Stimulated activated effector memory CD8-positive, alpha-beta T cell treated with anti-CD3 and anti-CD28 coated beads, Interleukin-12 subunit alpha, Interleukin-12 subunit beta, amount 100 ng/mL, for 72 hours (primary cell): ENCODE results near the gene DOCK11.
A peak's percentile ranks its signal among the peaks of the same experiment; 100 is the strongest.
"Not testable (repeated sequence)": the region's sequence is repeated elsewhere in the genome, so short reads cannot be mapped to it uniquely, and the experiment has no call there.

ENCODE experiments used
- ATAC-seq: fragments of 150-1000 bp; cut with Tn5 transposase; 2 replicates; pipeline ENCODE4 v1.10.0; 2021
- DNase-seq, 2 donors: peaks; one replicate each; pipeline ENCODE4 v3.0.0; 2021 to 2022; ENCODE audit warnings: low spot score in 2 of 2
- H3K27ac Mint-ChIP-seq: one replicate; pipeline ENCODE4 v1.8.0; 2022; ENCODE audit warnings: mild to moderate bottlenecking, mixed read lengths
- H3K36me3 Mint-ChIP-seq: one replicate; pipeline ENCODE4 v1.8.0; 2022; ENCODE audit warnings: mild to moderate bottlenecking, mixed read lengths
- H3K4me1 Mint-ChIP-seq: one replicate; pipeline ENCODE4 v1.8.0; 2022; ENCODE audit warnings: mixed read lengths
- H3K4me3 Mint-ChIP-seq: one replicate; pipeline ENCODE4 v1.8.0; 2022; ENCODE audit warnings: mild to moderate bottlenecking, mixed read lengths
- H3K9me3 Mint-ChIP-seq: one replicate; pipeline ENCODE4 v1.8.0; 2022; ENCODE audit warnings: mixed read lengths

Gene DOCK11

GRCh38 chrX:118565853-118566252 lies 70.2 kb downstream of the DOCK11 start:
- H3K4me1 Mint-ChIP-seq, result peaks cover 24% of the 10 kb centered on the region
- H3K27ac Mint-ChIP-seq, result no peak overlapping the region
- H3K36me3 Mint-ChIP-seq, result peaks cover 97% of the 10 kb centered on the region
- ATAC-seq, result no peak
- DNase-seq, result no peak
- H3K4me3 Mint-ChIP-seq, result no peak overlapping the region
- no peaks in the 10 kb centered on the region for H3K9me3 Mint-ChIP-seq

- H3K27ac Mint-ChIP-seq, result no peak overlapping the region
- no peak overlapping the region for H3K4me3 Mint-ChIP-seq
- H3K36me3 Mint-ChIP-seq, result peaks cover 97% of the 10 kb centered on the region
- ATAC-seq, result no peak
- DNase-seq, result no peak
- no peaks in the 10 kb centered on the region for H3K9me3 Mint-ChIP-seq
- peaks cover 24% of the 10 kb centered on the region for H3K4me1 Mint-ChIP-seq
Measured at GRCh38 chrX:118566359-118566758, 70.7 kb downstream of the DOCK11 start.

- Mint-ChIP-seq H3K27ac (peak overlapping the region; percentile 26), H3K36me3 (peaks cover 96% of the 10 kb centered on the region), H3K4me1 (peaks cover 8% of the 10 kb centered on the region), H3K9me3 (no peaks in the 10 kb centered on the region), H3K4me3 (no peak overlapping the region)
- no peak for DNase-seq
- ATAC-seq, result peak; percentile 70
Measured at GRCh38 chrX:118569676-118570075, 74.1 kb downstream of the DOCK11 start.

- DNase-seq (no peak), ATAC-seq (no peak)
- no peaks in the 10 kb centered on the region for H3K9me3 Mint-ChIP-seq
- peaks cover 7% of the 10 kb centered on the region for H3K4me1 Mint-ChIP-seq
- peak overlapping the region; percentile 26 for H3K27ac Mint-ChIP-seq
- H3K36me3 Mint-ChIP-seq, result peaks cover 94% of the 10 kb centered on the region
- H3K4me3 Mint-ChIP-seq, result no peak overlapping the region
Measured at GRCh38 chrX:118570209-118570608, 74.6 kb downstream of the DOCK11 start.

- H3K36me3 Mint-ChIP-seq, result peaks cover 85% of the 10 kb centered on the region
- ATAC-seq, result no peak
Measured at GRCh38 chrX:118571836-118572235, 76.2 kb downstream of the DOCK11 start.

GRCh38 chrX:118574666-118575065 lies 79.1 kb downstream of the DOCK11 start:
- H3K4me1 Mint-ChIP-seq, result peaks cover 5% of the 10 kb centered on the region
- no peak for ATAC-seq
- H3K9me3 Mint-ChIP-seq, result no peaks in the 10 kb centered on the region
- no peak for DNase-seq
- H3K36me3 Mint-ChIP-seq, result peaks cover 78% of the 10 kb centered on the region
- no peak overlapping the region for H3K27ac Mint-ChIP-seq
- no peak overlapping the region for H3K4me3 Mint-ChIP-seq

More at GRCh38 chrX:118571836-118572235, 76.2 kb downstream of the DOCK11 start:
- Mint-ChIP-seq H3K4me1 (peaks cover 7% of the 10 kb centered on the region), H3K27ac (peak overlapping the region; percentile 48), H3K9me3 (no peaks in the 10 kb centered on the region), H3K4me3 (no peak overlapping the region)
- DNase-seq, result no peak

GRCh38 chrX:118577041-118577440 lies 81.4 kb downstream of the DOCK11 start:
- ATAC-seq, result no peak
- no peak overlapping the region for H3K27ac Mint-ChIP-seq
- H3K9me3 Mint-ChIP-seq, result no peaks in the 10 kb centered on the region
- H3K36me3 Mint-ChIP-seq, result peaks cover 77% of the 10 kb centered on the region
- DNase-seq, result no peak
- no peak overlapping the region for H3K4me3 Mint-ChIP-seq
- H3K4me1 Mint-ChIP-seq, result no peaks in the 10 kb centered on the region

- H3K9me3 Mint-ChIP-seq, result no peaks in the 10 kb centered on the region
- H3K36me3 Mint-ChIP-seq, result peaks cover 73% of the 10 kb centered on the region
- H3K4me1 Mint-ChIP-seq, result no peaks in the 10 kb centered on the region
- H3K4me3 Mint-ChIP-seq, result no peak overlapping the region
- no peak for DNase-seq
- ATAC-seq, result no peak
- H3K27ac Mint-ChIP-seq, result no peak overlapping the region
Measured at GRCh38 chrX:118579417-118579816, 83.8 kb downstream of the DOCK11 start.

GRCh38 chrX:118582926-118583325 lies 87.3 kb downstream of the DOCK11 start:
- H3K36me3 Mint-ChIP-seq, result peaks cover 87% of the 10 kb centered on the region
- H3K9me3 Mint-ChIP-seq, ATAC-seq, DNase-seq, H3K4me3 Mint-ChIP-seq, H3K27ac Mint-ChIP-seq, H3K4me1 Mint-ChIP-seq: not testable (repeated sequence)

- H3K9me3 Mint-ChIP-seq, result no peaks in the 10 kb centered on the region
Measured at GRCh38 chrX:118583781-118584180, 88.2 kb downstream of the DOCK11 start.

GRCh38 chrX:118585296-118585695 lies 89.7 kb downstream of the DOCK11 start:
- DNase-seq (no peak), ATAC-seq (no peak)
- H3K9me3 Mint-ChIP-seq, result no peaks in the 10 kb centered on the region
- peaks cover 82% of the 10 kb centered on the region for H3K36me3 Mint-ChIP-seq
- H3K27ac Mint-ChIP-seq, result peak overlapping the region; percentile 43
- H3K4me1 Mint-ChIP-seq, result no peaks in the 10 kb centered on the region
- H3K4me3 Mint-ChIP-seq, result no peak overlapping the region

More at GRCh38 chrX:118583781-118584180, 88.2 kb downstream of the DOCK11 start:
- ATAC-seq (no peak), DNase-seq (no peak)
- Mint-ChIP-seq H3K4me1 (no peaks in the 10 kb centered on the region), H3K4me3 (no peak overlapping the region), H3K27ac (no peak overlapping the region), H3K36me3 (peaks cover 90% of the 10 kb centered on the region)

- not testable (repeated sequence) for ATAC-seq, H3K9me3 Mint-ChIP-seq, H3K4me3 Mint-ChIP-seq, DNase-seq, H3K4me1 Mint-ChIP-seq
- Mint-ChIP-seq H3K36me3 (peaks cover 79% of the 10 kb centered on the region), H3K27ac (peak overlapping the region; percentile 43)
Measured at GRCh38 chrX:118586206-118586605, 90.6 kb downstream of the DOCK11 start.

GRCh38 chrX:118588715-118589114 lies 93.1 kb downstream of the DOCK11 start:
- H3K4me3 Mint-ChIP-seq, result no peak overlapping the region
- peaks cover 80% of the 10 kb centered on the region for H3K36me3 Mint-ChIP-seq
- no peak overlapping the region for H3K27ac Mint-ChIP-seq

GRCh38 chrX:118589227-118589626 lies 93.6 kb downstream of the DOCK11 start:
- Mint-ChIP-seq H3K36me3 (peaks cover 80% of the 10 kb centered on the region), H3K9me3 (no peaks in the 10 kb centered on the region), H3K4me1 (no peaks in the 10 kb centered on the region), H3K4me3 (no peak overlapping the region), H3K27ac (no peak overlapping the region)
- DNase-seq, result no peak
- no peak for ATAC-seq

More at GRCh38 chrX:118588715-118589114, 93.1 kb downstream of the DOCK11 start:
- Mint-ChIP-seq H3K9me3 (no peaks in the 10 kb centered on the region), H3K4me1 (no peaks in the 10 kb centered on the region)
- DNase-seq (no peak), ATAC-seq (no peak)

- ATAC-seq (no peak), DNase-seq (no peak)
- Mint-ChIP-seq H3K9me3 (no peaks in the 10 kb centered on the region), H3K36me3 (peaks cover 70% of the 10 kb centered on the region), H3K27ac (no peak overlapping the region), H3K4me1 (peaks cover 8% of the 10 kb centered on the region), H3K4me3 (no peak overlapping the region)
Measured at GRCh38 chrX:118593407-118593806, 97.8 kb downstream of the DOCK11 start.

- Mint-ChIP-seq H3K36me3 (peaks cover 77% of the 10 kb centered on the region), H3K4me1 (peaks cover 8% of the 10 kb centered on the region), H3K9me3 (no peaks in the 10 kb centered on the region), H3K27ac (peak overlapping the region; percentile 65), H3K4me3 (no peak overlapping the region)
- DNase-seq (no peak), ATAC-seq (no peak)
Measured at GRCh38 chrX:118594697-118595420, 99.2 kb downstream of the DOCK11 start.
